GM19099 (cell line): ENCODE data around the gene TBX6.

Experiments
- POLR2A ChIP-seq: IDR thresholded peaks from 3 replicates; pipeline ENCODE4 v1.6.1; 2011; ENCODE audit warnings: low read depth; ENCODE audit not compliant: insufficient read length; ENCODE audit errors: extremely low read depth

Gene TBX6

GRCh38 chr16:30065102-30065942, 26.4 kb downstream of the TBX6 start, which contains the start of gene ALDOA:
TSS of gene ALDOA (plus strand) at chr16:30065760. CDS start at chr16:30066898, 1,138 bp downstream.
- TF ChIP-seq POLR2A, result peak; percentile 95

DNA sequence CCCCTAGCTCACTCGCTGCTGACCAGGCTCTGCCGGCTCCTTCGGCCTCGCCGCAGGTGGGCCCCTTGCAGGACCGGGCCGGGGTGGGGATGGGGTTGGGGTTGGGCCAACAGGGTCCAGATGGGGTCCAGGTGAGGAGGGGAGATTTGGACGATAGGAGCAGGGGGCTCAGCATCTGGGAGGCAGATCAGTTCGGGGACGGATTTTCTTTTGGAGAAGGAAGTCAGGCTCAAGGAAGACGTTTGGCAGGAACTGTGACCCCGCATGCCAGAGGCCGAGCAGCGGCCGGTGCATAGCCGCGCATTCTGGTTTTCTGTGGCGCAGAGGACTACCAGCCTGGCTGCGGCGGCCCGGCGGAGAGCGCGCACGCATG, 27.0 kb downstream of the TBX6 start:
- TF ChIP-seq POLR2A, result no peak

DNA sequence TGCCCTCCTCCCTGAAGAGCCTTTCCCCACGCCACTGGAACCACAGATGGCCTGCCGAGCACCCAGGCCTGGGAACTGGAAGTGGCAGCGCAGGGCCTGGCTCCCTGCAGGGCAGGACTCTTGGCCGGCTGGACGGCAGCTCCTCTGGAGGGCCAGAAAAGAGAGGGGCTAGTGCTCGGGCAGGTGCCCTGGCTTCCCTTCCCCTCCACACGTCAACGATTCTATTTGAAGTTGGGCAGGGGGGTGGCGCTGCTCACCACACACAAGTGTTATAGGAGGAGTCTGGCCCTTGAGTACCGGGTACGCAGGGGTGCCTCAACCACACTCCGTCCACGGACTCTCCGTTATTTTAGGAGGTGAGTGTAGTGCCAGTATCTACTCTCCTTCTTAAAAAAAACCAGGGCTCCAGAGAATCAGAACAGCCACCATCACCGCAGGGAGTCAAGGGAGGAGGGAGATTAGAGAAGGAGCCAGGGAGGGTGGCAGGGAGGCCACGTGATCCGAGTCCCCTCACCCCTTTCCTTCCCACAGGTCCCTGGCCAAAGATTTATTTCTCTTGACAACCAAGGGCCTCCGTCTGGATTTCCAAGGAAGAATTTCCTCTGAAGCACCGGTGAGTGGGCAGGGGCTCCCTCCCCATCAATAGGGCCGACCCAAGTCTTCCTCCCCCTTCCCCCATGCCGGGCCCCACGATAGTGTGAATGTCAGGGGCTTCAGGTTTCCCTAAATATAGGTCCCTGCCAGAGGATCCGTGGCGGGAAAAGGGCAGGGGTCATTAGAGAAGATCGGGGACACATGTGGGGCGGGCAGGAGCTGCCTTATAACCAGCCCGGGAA, 27.6 kb downstream of the TBX6 start:
- TF ChIP-seq POLR2A, result peak; percentile 49

GRCh38 chr16:30063278-30063892, 28.3 kb downstream of the TBX6 start:
- TF ChIP-seq POLR2A, result no peak

- no peak for TF ChIP-seq POLR2A
These were observed 30.7 kb downstream of the TBX6 start for GRCh38 chr16:30060836-30061554.

DNA sequence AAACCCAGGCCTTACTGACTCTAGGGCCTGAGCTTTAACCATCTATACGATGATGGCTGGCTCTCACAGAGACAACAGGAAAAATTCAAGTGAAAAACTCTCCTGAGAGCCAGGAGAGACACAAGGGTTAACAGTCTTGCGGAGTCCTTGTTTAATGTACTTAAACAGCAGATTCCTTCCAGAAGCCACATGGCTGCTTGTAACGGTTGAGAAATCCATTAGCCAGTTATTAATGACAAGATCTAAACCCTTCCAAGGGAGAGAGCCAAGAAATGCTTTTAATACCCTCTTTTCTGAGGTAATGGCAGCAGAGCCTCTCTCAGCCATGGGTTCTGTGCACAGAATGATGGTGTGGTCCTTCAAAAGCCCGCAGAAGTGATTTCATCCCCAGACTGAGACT, 31.4 kb downstream of the TBX6 start:
- TF ChIP-seq POLR2A, result no peak

DNA sequence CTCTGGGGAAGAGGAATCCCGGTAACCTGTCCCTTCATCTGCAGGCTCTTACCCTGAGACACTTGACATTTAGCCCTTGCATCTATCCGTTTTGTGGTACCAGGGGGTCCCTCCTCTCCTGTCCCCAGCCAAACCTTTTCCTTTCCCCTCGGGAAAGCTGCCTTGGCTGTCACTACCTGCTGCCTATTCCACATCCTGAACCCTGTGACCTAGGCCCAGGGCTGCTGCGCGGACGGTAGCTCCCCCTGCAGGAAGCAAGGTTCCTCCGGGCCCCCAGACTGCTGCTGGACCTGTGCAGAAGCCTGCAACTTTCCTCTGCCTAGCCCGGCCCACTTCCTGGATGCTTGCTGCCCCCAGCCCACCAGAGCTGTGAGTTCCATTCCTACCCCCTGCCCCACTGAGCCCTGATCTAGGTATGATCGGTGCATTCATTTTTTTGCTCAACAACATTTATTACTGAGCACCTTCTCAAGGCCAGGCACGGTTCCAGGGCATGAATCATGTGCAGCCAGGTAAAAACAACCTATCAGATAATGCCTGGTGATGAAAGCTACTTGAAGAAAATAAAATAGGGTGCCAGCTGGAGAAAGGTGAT, 36.7 kb downstream of the TBX6 start:
- no peak for TF ChIP-seq POLR2A

- TF ChIP-seq POLR2A, result no peak
These were observed 37.3 kb downstream of the TBX6 start for GRCh38 chr16:30054451-30054850.

DNA sequence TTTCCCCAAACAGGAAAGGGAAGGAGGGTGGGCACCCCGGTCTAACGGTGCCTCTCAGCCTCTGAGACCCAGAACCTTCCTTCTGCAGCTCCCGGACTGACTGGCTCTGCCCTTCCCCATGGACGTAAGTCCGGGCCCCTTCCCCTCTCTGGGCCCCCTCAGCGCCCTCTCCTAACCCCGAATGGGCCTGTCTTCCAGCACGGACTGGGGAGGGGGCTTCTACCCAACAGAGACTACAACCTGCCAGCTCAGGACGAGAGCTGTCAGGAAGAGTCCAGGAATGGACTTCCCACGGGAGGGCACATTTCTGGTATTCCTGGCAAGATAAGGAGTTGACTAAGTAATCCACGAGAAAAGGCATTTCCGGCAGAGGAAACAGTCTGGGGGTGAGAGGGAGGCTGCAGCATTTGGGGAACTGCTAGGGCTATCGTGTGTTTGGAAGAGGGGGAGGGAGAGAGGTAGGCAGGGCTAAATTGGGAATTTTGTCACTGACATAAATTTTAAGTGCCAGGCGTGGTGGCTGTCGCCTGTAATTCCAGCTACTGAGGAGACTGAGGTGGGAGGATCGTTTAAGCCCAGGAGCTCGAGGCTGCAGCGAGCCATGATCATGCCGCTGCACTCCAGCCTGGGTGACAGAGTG, 38.2 kb downstream of the TBX6 start:
- no peak for TF ChIP-seq POLR2A

DNA sequence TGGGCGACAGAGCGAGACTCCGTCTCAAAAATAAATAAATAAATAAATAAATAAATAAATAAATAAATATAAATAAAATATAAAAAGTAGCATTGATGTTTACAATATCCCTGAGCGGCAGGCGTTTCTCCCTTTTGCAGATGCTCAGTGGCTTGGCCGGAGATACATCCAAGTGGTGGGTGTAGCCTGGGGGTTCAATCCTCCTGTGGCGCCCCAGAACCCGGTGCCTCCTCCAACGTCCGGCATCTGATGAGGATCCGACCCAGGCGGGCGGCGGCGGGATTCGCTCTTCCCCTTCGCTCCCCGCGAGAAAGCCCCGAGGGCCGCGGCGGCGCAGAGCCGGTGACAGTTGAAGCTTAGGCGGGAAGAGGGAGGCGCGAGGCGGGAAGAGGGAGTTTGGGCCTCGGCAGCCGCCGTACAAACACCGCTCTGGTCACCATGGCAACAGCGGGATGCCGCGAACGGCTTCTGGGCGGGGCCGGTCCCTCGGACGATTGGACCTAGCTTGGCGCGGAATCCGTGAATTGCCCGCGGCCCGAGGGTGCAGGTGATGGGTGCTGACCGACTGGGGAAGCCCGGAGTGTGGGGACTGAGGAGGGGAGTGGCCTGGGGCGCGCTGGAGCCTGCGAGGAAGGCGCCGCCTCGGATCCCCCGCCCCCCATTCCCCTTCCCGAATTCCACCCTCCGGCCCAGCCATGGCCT, 38.9 kb downstream of the TBX6 start:
- TF ChIP-seq POLR2A, result peak; percentile 48

GRCh38 chr16:30051518-30051917, 40.2 kb downstream of the TBX6 start:
- TF ChIP-seq POLR2A, result no peak

DNA sequence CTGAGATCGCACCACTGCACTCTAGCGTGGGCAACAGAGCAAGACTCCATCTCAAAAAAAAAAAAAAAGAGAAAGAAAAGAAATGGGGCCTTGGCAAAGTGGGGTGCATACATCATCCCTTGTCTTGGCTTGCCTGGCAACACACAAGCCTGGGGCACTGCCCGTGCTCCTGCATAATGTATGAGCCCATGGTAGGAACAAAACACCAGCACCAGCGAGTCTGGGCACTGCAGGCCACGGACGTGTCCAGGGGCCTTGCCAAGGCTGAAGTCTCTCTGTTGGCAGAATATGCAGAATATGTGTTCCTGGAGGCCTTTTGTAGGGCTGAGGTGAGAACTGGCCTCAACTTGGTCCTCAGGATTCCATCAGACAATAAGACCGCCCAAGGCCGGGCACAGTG, 41.9 kb downstream of the TBX6 start:
- TF ChIP-seq POLR2A, result no peak

DNA sequence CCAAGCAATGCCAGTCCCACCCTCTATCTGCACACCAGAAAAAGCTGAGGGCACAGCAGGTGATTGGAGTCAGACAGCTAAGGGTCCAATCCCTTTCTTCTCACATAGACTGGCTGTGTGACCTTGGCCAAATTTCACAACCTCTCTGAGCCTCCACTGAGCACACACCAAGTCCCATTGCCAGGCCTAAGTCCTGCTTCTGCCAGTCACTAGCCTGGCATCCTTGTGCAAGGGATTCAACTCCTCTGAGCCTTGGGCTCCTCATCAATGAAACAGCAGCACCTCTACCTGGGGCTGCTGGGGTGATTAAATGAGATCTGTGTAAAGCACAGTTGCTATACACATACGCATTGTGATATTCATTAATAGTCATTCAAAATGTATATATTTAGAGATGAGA, 45.1 kb downstream of the TBX6 start:
- TF ChIP-seq POLR2A, result no peak
